GM21717 (cell line): ENCODE measurements around the gene ELN.

Experiments
- ATAC-seq: cut with Tn5 transposase; IDR thresholded peaks from one replicate; pipeline ENCODE4 v1.9.1; 2021; ENCODE audit warnings: mild to moderate bottlenecking, moderate library complexity; ENCODE audit not compliant: unreplicated experiment

Gene ELN

GRCh38 chr7:74092321-74092963, 64.5 kb downstream of the ELN start:
- no peak for ATAC-seq

- peak; percentile 47 for ATAC-seq
These were observed 65.0 kb downstream of the ELN start for GRCh38 chr7:74092964-74093471.

GRCh38 chr7:74093671-74094223, 65.8 kb downstream of the ELN start:
- peak; percentile 6 for ATAC-seq

- peak; percentile 40 for ATAC-seq
These were observed 66.5 kb downstream of the ELN start for GRCh38 chr7:74094224-74095101.

- ATAC-seq, result no peak
These were observed 67.2 kb downstream of the ELN start for GRCh38 chr7:74095135-74095534.

GRCh38 chr7:74097937-74098614, 70.1 kb downstream of the ELN start:
- ATAC-seq, result no peak

- no peak for ATAC-seq
These were observed 71.1 kb downstream of the ELN start for GRCh38 chr7:74099031-74099430.

- ATAC-seq, result peak; percentile 72
These were observed 73.2 kb downstream of the ELN start for GRCh38 chr7:74101061-74101681.

GRCh38 chr7:74103219-74103772, 75.3 kb downstream of the ELN start:
- ATAC-seq, result no peak

- no peak for ATAC-seq
These were observed 76.7 kb downstream of the ELN start for GRCh38 chr7:74104702-74105101.

GRCh38 chr7:74105992-74106391, 78.0 kb downstream of the ELN start:
- ATAC-seq, result no peak

- no peak for ATAC-seq
These were observed 78.9 kb downstream of the ELN start for GRCh38 chr7:74106846-74107245.

- ATAC-seq, result no peak
These were observed 87.4 kb downstream of the ELN start for GRCh38 chr7:74115326-74115725.

- no peak for ATAC-seq
These were observed 88.4 kb downstream of the ELN start for GRCh38 chr7:74116356-74116755.
